Fibroblast of skin of right biceps (primary cell): ENCODE results near the gene RACK1.

ENCODE experiments used
- DNase-seq: peaks from one replicate; pipeline ENCODE4 v3.0.0-alpha.2; 2013

RACK1 gene

DNA sequence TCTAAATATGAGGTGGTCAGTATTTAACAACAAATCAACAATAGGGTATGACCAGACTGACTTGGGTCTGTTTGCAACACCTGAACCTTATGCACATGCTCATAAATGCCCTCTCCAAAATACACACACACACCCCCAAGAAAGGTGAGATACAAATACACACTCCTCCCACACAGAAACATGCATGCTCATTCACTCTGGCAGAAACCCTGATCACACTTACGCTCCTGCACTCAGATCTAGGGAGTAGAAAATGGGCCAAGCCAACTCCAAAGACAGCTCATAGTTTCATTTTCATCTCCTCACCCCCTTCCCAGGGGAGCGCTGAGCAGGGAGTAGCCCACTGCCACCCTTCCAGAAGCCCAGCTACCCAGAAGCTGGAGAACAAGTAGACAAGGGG lies 50.0 kb downstream of the RACK1 start:
- DNase-seq = no peak

DNA sequence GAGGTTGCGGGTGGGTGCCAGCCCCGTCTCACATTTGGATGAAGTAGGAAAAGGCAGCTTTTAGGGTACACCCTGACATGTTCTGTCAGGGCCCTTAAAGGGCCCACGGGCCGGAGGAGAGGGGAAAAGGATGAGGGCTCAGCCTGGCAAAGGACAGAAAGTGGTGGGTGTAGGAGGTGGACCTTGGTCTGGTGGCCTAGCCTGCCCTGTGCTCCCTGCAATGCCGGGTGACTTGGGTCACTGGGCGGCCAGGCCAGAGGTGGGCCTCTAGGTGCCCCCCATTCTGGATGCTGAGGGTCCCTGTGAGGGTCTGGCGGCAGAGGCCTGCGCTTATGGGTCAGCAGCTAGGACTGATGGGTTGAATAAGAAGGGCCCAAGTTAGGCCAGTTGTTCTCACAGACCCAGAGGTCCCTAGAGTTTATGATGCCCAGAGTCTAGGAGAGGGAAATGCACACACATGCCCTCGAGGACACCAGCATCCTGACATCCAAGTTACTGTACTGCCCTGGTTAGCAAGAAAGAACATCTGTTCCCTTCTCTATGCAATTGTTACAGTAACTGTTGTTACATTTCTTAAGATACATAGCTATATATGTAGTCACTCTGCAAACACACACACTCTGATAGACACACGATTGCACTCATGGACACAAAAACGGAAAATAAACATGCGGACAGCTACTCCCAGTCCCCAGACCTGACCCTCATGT lies 51.2 kb downstream of the RACK1 start:
- no peak for DNase-seq

DNA sequence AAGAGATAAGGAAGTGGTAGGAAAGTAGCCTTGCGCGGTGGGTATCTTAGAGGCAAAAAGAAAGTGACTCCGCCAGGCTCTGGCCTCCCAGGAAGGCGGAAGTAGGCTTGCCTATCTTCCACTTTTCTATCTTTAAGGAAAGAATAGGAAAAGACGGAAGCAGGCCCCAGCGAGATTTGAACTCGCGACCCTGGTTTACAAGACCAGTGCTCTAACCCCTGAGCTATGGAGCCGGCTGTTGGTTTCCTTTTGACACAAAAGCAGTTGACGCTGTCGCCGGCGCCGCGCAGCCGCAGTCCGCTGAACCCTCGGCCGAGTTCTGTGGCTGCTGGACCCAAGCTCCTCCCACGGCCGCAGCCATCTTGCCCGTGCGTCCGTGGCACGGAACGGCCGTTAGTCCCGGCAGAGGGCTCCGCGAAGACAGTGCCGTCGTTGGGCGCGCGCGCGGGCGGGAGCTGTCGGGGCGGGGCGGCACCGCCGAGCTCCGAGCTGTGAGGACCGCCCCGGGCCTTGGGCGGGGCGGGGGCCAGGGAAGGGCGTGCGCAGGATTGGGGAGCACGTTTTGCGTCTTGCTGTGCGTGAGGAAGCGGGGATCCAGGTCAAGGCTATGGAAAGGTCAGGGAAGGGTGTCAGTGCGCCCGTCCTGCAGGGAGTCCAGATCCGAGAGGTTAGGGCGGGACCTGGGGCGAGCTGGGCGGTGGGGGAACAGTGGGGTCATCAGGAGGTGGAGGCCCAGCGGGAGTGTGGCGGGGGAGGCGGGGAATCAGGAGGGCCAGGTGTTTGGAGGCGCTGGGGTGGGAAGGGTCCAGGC lies 52.0 kb downstream of the RACK1 start:
- peak; percentile 96 for DNase-seq

- peak; percentile 39 for DNase-seq
Measured at GRCh38 chr5:181190711-181191525, 52.8 kb downstream of the RACK1 start.

GRCh38 chr5:181189962-181190710 lies 53.6 kb downstream of the RACK1 start:
- DNase-seq = no peak

- no peak for DNase-seq
Measured at GRCh38 chr5:181189363-181189961, 54.2 kb downstream of the RACK1 start.

DNA sequence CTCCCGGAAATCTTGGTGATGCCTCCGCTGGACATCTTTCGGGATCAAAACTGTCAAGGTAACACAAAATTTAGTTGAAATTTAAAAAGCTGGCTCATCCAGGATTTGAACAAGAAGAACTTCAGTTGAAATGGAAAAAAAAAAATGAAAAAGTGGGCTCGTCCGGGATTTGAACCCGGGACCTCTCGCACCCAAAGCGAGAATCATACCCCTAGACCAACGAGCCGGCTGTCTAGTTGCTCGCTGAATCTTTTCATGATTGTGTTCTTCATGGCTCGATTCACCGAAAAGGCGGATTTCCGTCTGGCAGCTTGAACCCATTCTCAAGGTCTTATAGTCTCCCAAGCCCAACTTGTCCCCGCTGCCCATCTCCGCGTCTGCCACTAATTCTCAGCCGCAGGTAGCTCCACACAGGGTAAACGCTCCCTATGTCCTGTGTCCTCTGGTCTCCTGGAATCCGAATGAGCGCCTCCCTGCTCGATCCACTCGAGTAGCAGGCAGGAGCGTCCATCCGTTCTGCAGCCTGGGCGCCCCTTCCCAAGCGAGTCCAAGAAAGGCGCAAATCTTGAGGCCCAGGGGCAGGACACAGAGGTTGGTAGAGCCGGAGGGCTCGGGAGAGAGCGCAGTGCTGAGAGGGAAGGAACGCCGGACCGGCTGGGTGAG lies 54.9 kb downstream of the RACK1 start:
- peak; percentile 74 for DNase-seq

- DNase-seq = peak; percentile 82
Measured at GRCh38 chr5:181187500-181188213, 56.0 kb downstream of the RACK1 start.

GRCh38 chr5:181186986-181187499 lies 56.7 kb downstream of the RACK1 start:
- DNase-seq = no peak
